GM12874 (cell line): Measurements from ENCODE around the gene HOXA5.

ENCODE experiments used
- CTCF ChIP-seq: IDR thresholded peaks from 2 replicates; pipeline ENCODE4 v1.5.1; 2011; ENCODE audit warnings: low read depth, mild to moderate bottlenecking, control low read depth, low read length, moderate library complexity; ENCODE audit not compliant: insufficient read depth

Gene HOXA5

GRCh38 chr7:27166531-27167505, 23.3 kb upstream of the HOXA5 start:
- TF ChIP-seq CTCF: no peak

- TF ChIP-seq CTCF: no peak
Measured at GRCh38 chr7:27165996-27166530, 22.6 kb upstream of the HOXA5 start.

GRCh38 chr7:27165089-27165995, 21.9 kb upstream of the HOXA5 start, which contains the start of gene HOXA9:
TSS of gene HOXA9 (minus strand) at chr7:27165537. CDS start at chr7:27165457, 80 bp downstream.
- TF ChIP-seq CTCF: no peak

GRCh38 chr7:27164367-27165088, 21.0 kb upstream of the HOXA5 start:
- 0 out of 2 replicates have a peak, but pooled peaks have one; percentile 10 for TF ChIP-seq CTCF

- TF ChIP-seq CTCF: no peak
Measured at GRCh38 chr7:27164045-27164366, 20.5 kb upstream of the HOXA5 start.

- TF ChIP-seq CTCF: no peak
Measured at GRCh38 chr7:27163288-27164044, 20.0 kb upstream of the HOXA5 start.
